GM12873 (cell line): ENCODE data around the gene AKT1S1.

ENCODE experiments used
- CTCF ChIP-seq: IDR thresholded peaks from 2 replicates; pipeline ENCODE4 v1.5.1; 2012; ENCODE audit warnings: low read depth, mild to moderate bottlenecking, moderate library complexity, low read length, control low read depth; ENCODE audit not compliant: insufficient read depth; ENCODE audit errors: missing control alignments

Gene AKT1S1

DNA sequence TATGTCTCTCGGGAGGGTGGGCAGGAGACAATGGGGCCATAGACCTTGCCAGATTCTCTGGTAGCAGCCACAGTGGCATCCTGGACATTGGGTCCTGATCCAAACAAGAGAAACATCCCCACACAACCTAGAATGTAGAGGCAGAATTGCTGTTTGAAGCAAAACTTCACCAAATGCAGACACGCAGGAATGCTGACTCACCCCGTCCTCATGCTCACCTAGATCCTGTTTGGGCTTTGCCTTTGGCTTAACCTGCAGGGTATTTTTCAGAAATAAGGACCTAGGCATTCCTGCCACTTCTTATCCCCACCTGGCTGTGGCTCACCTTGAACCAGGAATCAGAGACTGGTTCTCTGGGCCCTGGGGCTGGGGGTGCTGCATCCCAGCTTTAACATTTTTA lies 7.6 kb upstream of the AKT1S1 start:
- no peak for TF ChIP-seq CTCF

GRCh38 chr19:49884109-49884508 lies 7.0 kb upstream of the AKT1S1 start:
- no peak for TF ChIP-seq CTCF

DNA sequence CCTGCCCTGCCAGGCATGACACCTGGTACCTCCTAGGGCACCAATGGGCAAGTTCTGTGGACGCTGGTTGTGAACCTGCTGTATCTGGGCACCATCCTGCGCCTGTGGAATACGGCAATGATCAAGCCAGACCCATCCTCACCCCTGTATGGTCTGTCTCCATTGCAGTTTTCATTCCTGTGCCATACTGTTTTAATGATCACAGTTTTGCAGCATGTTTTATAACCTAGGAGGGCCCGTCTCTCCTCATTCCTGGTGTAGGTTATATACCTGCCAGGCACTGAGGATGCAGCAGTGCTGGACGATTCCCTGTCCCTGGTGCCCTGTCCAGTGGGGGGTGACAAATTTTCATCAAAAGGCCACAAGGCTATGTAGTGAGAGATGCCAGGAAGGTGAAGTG lies 5.9 kb upstream of the AKT1S1 start:
- no peak for TF ChIP-seq CTCF

DNA sequence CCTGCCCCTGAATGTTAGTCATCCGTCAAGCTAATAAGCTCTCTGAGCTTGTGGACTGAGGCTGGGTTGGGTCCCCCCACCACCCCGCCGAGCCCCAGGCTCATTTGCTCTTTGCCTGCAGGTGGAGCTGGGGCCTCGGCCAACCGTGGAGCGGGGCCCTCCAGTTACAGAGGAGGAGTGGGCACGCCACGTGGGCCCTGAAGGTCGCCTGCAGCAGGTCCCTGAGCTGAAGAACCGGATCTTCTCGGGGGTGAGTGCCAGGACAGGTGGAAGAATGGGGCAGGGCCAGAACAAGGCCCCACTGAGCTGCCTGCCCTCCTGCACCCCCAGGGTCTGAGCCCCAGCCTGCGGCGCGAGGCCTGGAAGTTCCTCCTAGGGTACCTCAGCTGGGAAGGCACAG lies 5.5 kb upstream of the AKT1S1 start:
- TF ChIP-seq CTCF: no peak

- no peak for TF ChIP-seq CTCF
Measured at GRCh38 chr19:49881672-49882394, 4.7 kb upstream of the AKT1S1 start.

GRCh38 chr19:49881186-49881585 lies 4.0 kb upstream of the AKT1S1 start:
- no peak for TF ChIP-seq CTCF

DNA sequence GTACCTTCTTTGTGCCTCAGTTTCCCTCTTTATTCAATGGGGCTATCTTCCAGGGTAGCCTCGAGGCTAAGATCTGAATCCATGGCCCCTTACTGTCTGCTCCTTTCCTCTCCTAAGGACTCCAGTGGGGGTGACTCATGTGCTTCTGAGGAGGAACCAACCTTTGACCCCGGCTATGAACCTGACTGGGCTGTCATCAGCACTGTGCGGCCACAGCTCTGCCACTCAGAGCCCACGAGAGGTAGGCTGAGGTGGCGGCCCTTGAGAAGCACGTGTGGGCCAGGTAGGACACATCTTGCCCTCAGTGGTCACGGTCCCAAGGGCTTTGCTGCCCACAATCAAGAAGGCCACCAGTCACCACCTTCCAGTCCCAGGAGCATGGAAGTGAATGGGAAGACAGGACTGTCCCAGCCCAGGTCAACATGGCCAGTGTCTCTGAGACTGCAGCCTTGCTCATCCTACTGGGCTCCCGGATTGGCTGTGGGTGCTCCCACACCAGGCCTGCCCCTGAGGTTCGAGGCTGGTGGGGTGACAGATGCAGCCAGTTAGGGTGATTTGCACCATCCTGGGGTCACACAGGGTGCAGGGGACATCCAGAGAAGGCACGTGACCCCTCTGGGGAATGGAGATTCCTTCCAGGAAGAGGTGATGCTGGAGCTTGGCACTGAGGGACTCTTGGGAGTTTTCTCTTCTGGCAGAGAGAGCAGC lies 3.2 kb upstream of the AKT1S1 start:
- TF ChIP-seq CTCF: no peak
